ENCODE measurements around the gene U2AF2.

The U2AF2 gene

DNA sequence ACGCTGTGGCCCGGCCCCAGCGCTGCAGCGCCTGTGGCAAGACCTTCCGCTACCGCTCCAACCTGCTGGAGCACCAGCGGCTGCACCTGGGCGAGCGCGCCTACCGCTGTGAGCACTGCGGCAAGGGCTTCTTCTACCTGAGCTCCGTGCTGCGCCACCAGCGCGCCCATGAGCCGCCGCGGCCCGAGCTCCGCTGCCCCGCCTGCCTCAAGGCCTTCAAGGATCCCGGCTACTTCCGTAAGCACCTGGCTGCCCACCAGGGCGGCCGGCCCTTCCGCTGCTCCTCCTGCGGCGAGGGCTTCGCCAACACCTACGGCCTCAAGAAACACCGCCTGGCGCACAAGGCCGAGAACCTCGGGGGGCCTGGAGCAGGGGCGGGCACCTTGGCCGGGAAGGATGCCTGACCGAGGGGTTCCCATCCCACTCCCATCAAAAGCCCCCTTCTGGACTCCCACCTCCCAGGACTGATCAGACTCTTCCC is 38.4 kb upstream of the U2AF2 start:
- Histone ChIP-seq H3K9me2 (replicated peaks; ENCODE audit: insufficient read depth, low read length) (no peaks in the 10 kb centered on the region), H2AFZ (ENCODE audit: low read length) (no peak overlapping the region), H3K4me2 (ENCODE audit: low read depth, low read length) (no peak overlapping the region), H3K27me3 (replicated peaks; ENCODE audit: insufficient read depth, low read length) (no peaks in the 10 kb centered on the region), H3K27ac (ENCODE audit: low read length) (no peak overlapping the region), H4K20me1 (ENCODE audit: insufficient read depth, low read length) (no peaks in the 10 kb centered on the region), H3K4me1 (ENCODE audit: low read length) (no peaks in the 10 kb centered on the region), H3K9me3 (replicated peaks; ENCODE audit: insufficient read depth, low read length) (no peaks in the 10 kb centered on the region), H3K9ac (ENCODE audit: low read length) (no peak overlapping the region), H3F3A (ENCODE audit: insufficient read depth, low read length) (no peaks in the 10 kb centered on the region), H3K4me3 (ENCODE audit: low read length) (no peak overlapping the region), H3K79me2 (ENCODE audit: low read length) (peaks cover 7% of the 10 kb centered on the region; the same call in 1 of the 2 replicates), H3K36me3 (replicated peaks; ENCODE audit: insufficient read depth, low read length) (no peaks in the 10 kb centered on the region)
- no peak for DNase-seq
- TF ChIP-seq, protein P1, sequence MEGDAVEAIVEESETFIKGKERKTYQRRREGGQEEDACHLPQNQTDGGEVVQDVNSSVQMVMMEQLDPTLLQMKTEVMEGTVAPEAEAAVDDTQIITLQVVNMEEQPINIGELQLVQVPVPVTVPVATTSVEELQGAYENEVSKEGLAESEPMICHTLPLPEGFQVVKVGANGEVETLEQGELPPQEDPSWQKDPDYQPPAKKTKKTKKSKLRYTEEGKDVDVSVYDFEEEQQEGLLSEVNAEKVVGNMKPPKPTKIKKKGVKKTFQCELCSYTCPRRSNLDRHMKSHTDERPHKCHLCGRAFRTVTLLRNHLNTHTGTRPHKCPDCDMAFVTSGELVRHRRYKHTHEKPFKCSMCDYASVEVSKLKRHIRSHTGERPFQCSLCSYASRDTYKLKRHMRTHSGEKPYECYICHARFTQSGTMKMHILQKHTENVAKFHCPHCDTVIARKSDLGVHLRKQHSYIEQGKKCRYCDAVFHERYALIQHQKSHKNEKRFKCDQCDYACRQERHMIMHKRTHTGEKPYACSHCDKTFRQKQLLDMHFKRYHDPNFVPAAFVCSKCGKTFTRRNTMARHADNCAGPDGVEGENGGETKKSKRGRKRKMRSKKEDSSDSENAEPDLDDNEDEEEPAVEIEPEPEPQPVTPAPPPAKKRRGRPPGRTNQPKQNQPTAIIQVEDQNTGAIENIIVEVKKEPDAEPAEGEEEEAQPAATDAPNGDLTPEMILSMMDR (IDR thresholded peaks at IDR 0.05; ENCODE audit: low read length) = no peak
- TF ChIP-seq EZH2phosphoT487 (IDR thresholded peaks at IDR 0.05; ENCODE audit: low read length) (no peak), EZH2 (optimal IDR thresholded peaks at IDR 0.05; ENCODE audit: low read depth, low read length) (no peak)

DNA sequence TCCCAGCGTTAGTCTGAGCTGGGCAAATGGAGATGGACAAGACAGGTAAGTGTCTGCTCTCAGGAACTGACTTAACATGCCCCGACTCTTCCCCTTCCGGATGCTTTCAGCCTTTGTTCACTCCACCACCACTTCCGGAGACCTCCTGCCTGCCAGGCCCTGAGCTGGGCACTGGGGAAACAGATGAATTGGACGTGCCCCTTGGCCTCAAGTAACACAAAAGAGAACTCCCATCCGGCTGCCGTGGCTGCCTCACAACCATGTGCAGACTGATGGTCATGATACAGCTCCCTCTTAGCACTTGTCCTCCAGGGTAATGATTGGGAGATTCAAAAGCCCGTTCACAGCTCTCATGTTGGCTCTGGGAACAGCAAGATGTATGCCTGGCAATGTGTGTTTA is 37.4 kb upstream of the U2AF2 start:
- Histone ChIP-seq H3K9me2 (replicated peaks; ENCODE audit: insufficient read depth, low read length) (no peaks in the 10 kb centered on the region), H3K4me1 (ENCODE audit: low read length) (no peaks in the 10 kb centered on the region), H3K27ac (ENCODE audit: low read length) (no peak overlapping the region), H4K20me1 (ENCODE audit: insufficient read depth, low read length) (no peaks in the 10 kb centered on the region), H3K27me3 (replicated peaks; ENCODE audit: insufficient read depth, low read length) (no peaks in the 10 kb centered on the region), H3K9me3 (replicated peaks; ENCODE audit: insufficient read depth, low read length) (no peaks in the 10 kb centered on the region), H3K4me2 (ENCODE audit: low read depth, low read length) (no peak overlapping the region), H3F3A (ENCODE audit: insufficient read depth, low read length) (no peaks in the 10 kb centered on the region), H3K4me3 (ENCODE audit: low read length) (no peak overlapping the region), H3K36me3 (replicated peaks; ENCODE audit: insufficient read depth, low read length) (no peaks in the 10 kb centered on the region), H3K79me2 (ENCODE audit: low read length) (0 out of 2 replicates have a peak, but pooled peaks cover 3% of the 10 kb centered on the region), H3K9ac (ENCODE audit: low read length) (no peak overlapping the region), H2AFZ (ENCODE audit: low read length) (no peak overlapping the region)
- DNase-seq = no peak
- TF ChIP-seq, protein P1 (IDR thresholded peaks at IDR 0.05; ENCODE audit: low read length) = no peak
- TF ChIP-seq EZH2 (optimal IDR thresholded peaks at IDR 0.05; ENCODE audit: low read depth, low read length) = no peak
- no peak for TF ChIP-seq EZH2phosphoT487 (IDR thresholded peaks at IDR 0.05; ENCODE audit: low read length)

DNA sequence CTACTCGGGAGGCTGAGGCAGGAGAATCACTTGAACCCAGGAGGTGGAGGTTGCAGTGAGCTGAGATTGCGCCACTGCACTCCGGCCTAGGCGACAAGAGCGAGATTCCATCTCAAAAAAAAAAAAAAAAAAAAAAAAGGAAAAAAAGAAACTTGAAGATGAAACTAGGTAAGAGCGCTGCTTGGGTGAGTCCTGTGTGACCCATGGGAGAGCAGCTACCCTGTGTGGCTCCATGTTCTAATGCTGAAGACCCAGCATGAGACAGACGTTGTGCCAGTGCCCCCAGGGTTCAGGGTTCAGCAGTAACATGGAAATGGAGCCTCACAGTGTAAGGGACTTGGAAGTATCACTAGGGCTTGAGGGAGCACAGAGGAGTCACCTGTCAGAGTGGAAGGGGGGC is 36.4 kb upstream of the U2AF2 start:
- no peak for DNase-seq
- H4K20me1 ChIP-seq (ENCODE audit: insufficient read depth, low read length) = no peaks in the 10 kb centered on the region
- no peaks in the 10 kb centered on the region for H3K4me1 ChIP-seq (ENCODE audit: low read length)
- no peak overlapping the region for H3K4me3 ChIP-seq (ENCODE audit: low read length)
- H3K27ac ChIP-seq (ENCODE audit: low read length) = no peak overlapping the region
- no peak overlapping the region for H3K4me2 ChIP-seq (ENCODE audit: low read depth, low read length)
- TF ChIP-seq, protein P1 (IDR thresholded peaks at IDR 0.05; ENCODE audit: low read length) = no peak
- TF ChIP-seq EZH2phosphoT487 (IDR thresholded peaks at IDR 0.05; ENCODE audit: low read length) = no peak
- TF ChIP-seq EZH2 (optimal IDR thresholded peaks at IDR 0.05; ENCODE audit: low read depth, low read length) = no peak
- H2AFZ ChIP-seq (ENCODE audit: low read length) = no peak overlapping the region
- H3K9ac ChIP-seq (ENCODE audit: low read length) = no peak overlapping the region
- H3K79me2 ChIP-seq (ENCODE audit: low read length) = no peaks in the 10 kb centered on the region
- 0 out of 2 replicates have a peak, but pooled peaks cover 3% of the 10 kb centered on the region for H3F3A ChIP-seq (ENCODE audit: insufficient read depth, low read length)
- H3K9me3 ChIP-seq (replicated peaks; ENCODE audit: insufficient read depth, low read length) = no peaks in the 10 kb centered on the region
- H3K9me2 ChIP-seq (replicated peaks; ENCODE audit: insufficient read depth, low read length) = no peaks in the 10 kb centered on the region
- no peaks in the 10 kb centered on the region for H3K36me3 ChIP-seq (replicated peaks; ENCODE audit: insufficient read depth, low read length)
- no peaks in the 10 kb centered on the region for H3K27me3 ChIP-seq (replicated peaks; ENCODE audit: insufficient read depth, low read length)

Data from MM.1S (cell line).